Fibroblast of mammary gland (primary cell): ENCODE results near the gene SLC14A1.

Experiments used
- DNase-seq: peaks from one replicate; pipeline ENCODE4 v3.0.0-alpha.2; 2010; ENCODE audit warnings: low read depth
- H3K4me3 ChIP-seq: 2 replicates; pipeline ENCODE4 v1.5.1; 2011; ENCODE audit warnings: low read depth, mild to moderate bottlenecking, low read length, moderate library complexity; ENCODE audit not compliant: control insufficient read depth
- CTCF ChIP-seq: conservative IDR thresholded peaks from 2 replicates; pipeline ENCODE4 v1.5.1; 2011; ENCODE audit warnings: low read depth, low read length, inconsistent platforms; ENCODE audit not compliant: control insufficient read depth, insufficient read depth

The SLC14A1 gene

GRCh38 chr18:45690975-45691815 lies 32.8 kb upstream of the SLC14A1 start:
- TF ChIP-seq CTCF, result peak; percentile 86
- DNase-seq, result peak; percentile 79
- H3K4me3 ChIP-seq, result peak overlapping the region; percentile 9

GRCh38 chr18:45691816-45692179 lies 32.2 kb upstream of the SLC14A1 start:
- no peak for TF ChIP-seq CTCF
- H3K4me3 ChIP-seq, result no peak overlapping the region
- no peak for DNase-seq

- no peak overlapping the region for H3K4me3 ChIP-seq
- no peak for TF ChIP-seq CTCF
- DNase-seq, result no peak
Measured at GRCh38 chr18:45702708-45703265, 21.2 kb upstream of the SLC14A1 start.

GRCh38 chr18:45708831-45709230 lies 15.2 kb upstream of the SLC14A1 start:
- no peak for TF ChIP-seq CTCF
- no peak overlapping the region for H3K4me3 ChIP-seq
- DNase-seq, result no peak

- no peak overlapping the region for H3K4me3 ChIP-seq
- TF ChIP-seq CTCF, result no peak
- no peak for DNase-seq
Measured at GRCh38 chr18:45712061-45712460, 11.9 kb upstream of the SLC14A1 start.

- TF ChIP-seq CTCF, result no peak
- DNase-seq, result no peak
- no peak overlapping the region for H3K4me3 ChIP-seq
Measured at GRCh38 chr18:45713239-45713638, 10.7 kb upstream of the SLC14A1 start.
